Kidney epithelial cell (primary cell): Measurements from ENCODE around the gene TEX2. TPM values are rescaled to one million over a fixed set of nuclear protein-coding genes. Genes with fewer than 3 reads are reported as not detected.

Experiments
- DNase-seq: peaks from one replicate; pipeline ENCODE4 v3.0.0-alpha.2; 2010; ENCODE audit warnings: low read depth
- H3K27me3 ChIP-seq: 2 replicates; pipeline ENCODE4 v1.6.0; 2011; ENCODE audit warnings: low read length; ENCODE audit not compliant: control insufficient read depth, insufficient read depth
- H3K36me3 ChIP-seq: 2 replicates; pipeline ENCODE4 v1.5.1; 2011; ENCODE audit warnings: low read length; ENCODE audit not compliant: control insufficient read depth, insufficient read depth
- H3K4me3 ChIP-seq: 2 replicates; pipeline ENCODE4 v1.5.1; 2011; ENCODE audit warnings: low read depth, mild to moderate bottlenecking, control low read depth, low read length
- CTCF ChIP-seq: IDR thresholded peaks from 2 replicates; pipeline ENCODE4 v1.5.1; 2011; ENCODE audit warnings: mild to moderate bottlenecking, moderate library complexity, low read length, control low read depth, inconsistent platforms; ENCODE audit not compliant: insufficient read depth, poor library complexity, severe bottlenecking
- total RNA-seq: library from RNA; depleted of rRNA; stranded (reverse); fragments of >200 nt; gene quantifications from 2 replicates; pipeline ENCODE4 v1.2.3, GENCODE V29; 2015

TEX2 gene
- total RNA-seq, 1 donor from 2014 or later: 16.5 TPM

- Histone ChIP-seq H3K4me3 (no peak overlapping the region), H3K27me3 (no peaks in the 10 kb centered on the region), H3K36me3 (no peaks in the 10 kb centered on the region)
- DNase-seq: no peak
- no peak for TF ChIP-seq CTCF
These were observed 151.2 kb downstream of the TEX2 start for GRCh38 chr17:64111831-64112230.

GRCh38 chr17:64110379-64111152 is 152.5 kb downstream of the TEX2 start:
- no peak for TF ChIP-seq CTCF
- H3K36me3 ChIP-seq: no peaks in the 10 kb centered on the region
- no peaks in the 10 kb centered on the region for H3K27me3 ChIP-seq
- no peak for DNase-seq
- no peak overlapping the region for H3K4me3 ChIP-seq

DNA sequence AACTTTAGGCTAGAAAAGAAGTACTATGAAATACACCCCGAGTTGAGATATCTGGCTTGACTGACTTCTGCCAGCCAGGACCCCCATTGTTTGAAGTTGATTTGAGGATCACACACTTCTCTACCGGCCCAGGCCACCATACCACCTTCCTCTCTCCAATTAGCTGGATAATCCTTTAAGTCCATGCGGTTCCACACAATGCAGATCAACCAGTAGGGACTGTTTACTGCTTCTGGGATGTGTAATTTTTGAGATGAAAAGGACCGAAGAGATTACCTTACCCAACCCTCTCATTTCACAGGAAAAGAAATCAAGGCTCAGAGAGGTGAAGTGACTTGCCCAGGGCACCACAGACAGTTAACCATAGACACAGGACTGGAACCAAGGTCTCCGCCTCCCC is 153.7 kb downstream of the TEX2 start:
- Histone ChIP-seq H3K27me3 (no peaks in the 10 kb centered on the region), H3K4me3 (no peak overlapping the region), H3K36me3 (no peaks in the 10 kb centered on the region)
- no peak for DNase-seq
- TF ChIP-seq CTCF: no peak

DNA sequence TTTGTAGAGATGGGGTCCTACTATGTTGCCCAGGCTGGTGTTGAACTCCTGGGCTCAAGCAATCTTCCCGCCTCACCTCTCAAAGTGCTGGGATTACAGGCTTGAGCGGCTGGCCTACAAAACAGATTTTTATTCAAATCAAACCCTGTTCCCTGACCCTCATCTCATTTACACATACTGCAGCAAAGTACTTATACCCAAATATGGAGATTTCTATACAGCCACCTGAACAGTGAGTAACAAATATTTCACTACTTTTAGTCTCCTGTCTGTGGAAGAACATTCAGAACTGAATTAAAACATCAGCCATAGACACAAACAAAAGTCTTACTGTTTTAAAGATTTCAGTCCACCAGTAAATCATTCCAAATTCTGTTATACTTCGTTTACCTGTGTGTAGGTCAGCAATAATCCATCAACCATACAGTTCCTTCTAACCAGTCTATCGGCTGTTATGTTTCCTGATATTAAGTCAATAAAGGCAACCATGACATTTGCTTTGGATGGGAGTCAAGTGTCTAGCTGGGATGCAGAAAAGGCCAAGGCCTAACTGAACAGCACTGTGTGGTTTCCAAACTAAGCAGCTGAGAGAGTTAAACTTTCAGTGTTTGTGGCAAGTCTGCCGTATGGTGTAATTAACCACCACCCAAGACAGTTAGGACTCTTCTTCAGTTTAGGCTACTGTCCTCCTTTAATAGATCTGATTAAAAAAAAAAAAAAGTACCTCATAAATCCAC is 155.4 kb downstream of the TEX2 start:
- no peaks in the 10 kb centered on the region for H3K36me3 ChIP-seq
- no peak for DNase-seq
- no peak overlapping the region for H3K4me3 ChIP-seq
- no peak for TF ChIP-seq CTCF
- no peaks in the 10 kb centered on the region for H3K27me3 ChIP-seq

DNA sequence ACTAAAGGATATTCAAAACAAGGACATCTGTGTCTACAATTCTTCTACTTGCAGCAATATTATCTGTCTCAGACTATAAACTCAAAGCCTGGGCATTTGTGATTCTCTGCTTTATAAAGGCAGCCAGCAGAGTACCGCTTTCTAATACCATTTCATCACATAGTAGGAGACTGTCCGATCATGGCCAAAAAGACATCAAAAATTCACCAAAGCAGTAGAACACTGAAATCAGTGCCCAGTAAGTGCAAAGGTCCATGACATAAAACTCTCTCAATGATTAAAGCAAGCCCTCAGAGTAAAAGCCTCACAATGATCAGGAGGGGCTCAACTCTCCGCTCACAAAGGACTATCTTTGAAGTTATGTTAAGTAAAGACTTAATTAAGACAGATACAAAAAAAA is 156.1 kb downstream of the TEX2 start:
- no peaks in the 10 kb centered on the region for H3K27me3 ChIP-seq

More for the DNA sequence above, 156.1 kb downstream of the TEX2 start:
- DNase-seq: no peak
- TF ChIP-seq CTCF: no peak
- H3K4me3 ChIP-seq: no peak overlapping the region
- H3K36me3 ChIP-seq: no peaks in the 10 kb centered on the region
